HuH-7 (cell line): Measurements from ENCODE around the gene ACCSL.
A peak's percentile ranks its signal among the peaks of the same experiment; 100 is the strongest.

Experiments
- DNase-seq: peaks from one replicate; pipeline ENCODE4 v3.0.0; 2011; ENCODE audit warnings: low spot score

The ACCSL gene

GRCh38 chr11:44058275-44058674, 10.5 kb downstream of the ACCSL start:
- DNase-seq = no peak

- no peak for DNase-seq
Measured at GRCh38 chr11:44065161-44065661, 17.4 kb downstream of the ACCSL start.

DNA sequence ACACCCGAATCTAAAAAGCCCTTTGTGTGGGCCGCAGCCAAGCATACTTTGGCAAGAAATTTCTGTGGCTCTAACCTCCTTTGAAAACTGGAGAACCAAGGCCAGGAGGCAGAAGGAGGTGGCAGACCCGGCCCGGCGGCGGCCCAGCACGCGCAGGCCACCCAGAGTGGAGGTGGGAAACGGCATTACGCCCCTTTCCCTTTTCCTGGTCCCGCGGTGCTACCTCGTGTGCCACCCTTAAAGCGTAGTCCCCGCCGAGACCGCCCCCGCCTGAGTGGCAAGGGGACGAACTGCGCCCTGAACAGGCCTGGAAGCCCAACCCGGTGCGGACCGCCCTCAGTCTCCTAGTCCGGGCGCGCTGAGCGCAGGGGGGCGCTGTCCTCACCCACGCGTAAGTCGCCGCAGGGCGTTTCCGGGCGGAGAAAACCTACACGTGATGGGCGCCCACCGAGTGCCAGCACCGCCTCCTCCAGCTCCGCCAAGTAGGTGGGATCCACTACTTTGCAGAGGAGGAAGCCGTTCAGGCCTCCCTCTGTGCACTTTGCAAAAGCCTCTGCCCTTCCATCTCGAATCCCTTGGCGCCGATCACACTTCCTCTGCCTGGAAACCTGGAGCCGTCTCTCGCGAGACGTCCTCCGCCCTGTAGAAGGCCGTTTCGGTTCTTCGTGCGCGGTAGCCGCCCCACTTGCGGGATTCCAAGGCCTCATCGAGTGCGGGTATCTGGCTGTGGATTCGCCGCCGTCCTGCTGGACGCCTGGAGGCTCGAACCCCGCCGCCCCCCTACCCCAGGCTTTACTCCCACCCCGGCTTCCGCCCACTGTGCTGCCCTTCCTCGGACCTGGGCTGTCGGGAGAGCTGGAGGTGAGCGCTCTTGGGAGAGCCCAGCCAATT, 18.3 kb downstream of the ACCSL start, which contains the start of gene ACCS:
Gene ACCS, plus strand, starts transcription at position 430 of the 891 bp plus-strand sequence. CDS start 1,358 bp downstream, outside the sequence.
- peak; percentile 88 for DNase-seq

DNA sequence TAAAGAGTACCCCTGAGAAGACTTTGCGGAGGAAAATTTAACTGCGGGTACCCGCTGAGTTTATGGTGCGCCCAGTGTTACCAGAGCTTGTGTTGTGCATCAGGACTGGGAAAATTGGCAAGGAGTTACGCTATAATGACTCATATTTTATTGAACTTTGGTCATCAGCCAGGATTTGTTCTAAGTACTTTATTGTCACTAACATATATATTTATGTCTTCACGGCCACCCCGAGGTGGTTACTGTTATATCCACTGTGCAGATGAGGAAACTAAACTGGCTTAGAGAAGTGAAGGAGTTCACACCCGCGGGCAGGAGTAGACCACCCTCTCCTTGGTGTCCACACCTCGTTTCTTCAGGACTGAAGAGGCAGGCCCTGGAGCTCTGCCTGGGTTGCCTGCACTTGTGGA, 19.0 kb downstream of the ACCSL start:
- no peak for DNase-seq

GRCh38 chr11:44067266-44067665, 19.5 kb downstream of the ACCSL start:
- no peak for DNase-seq

GRCh38 chr11:44068180-44068579, 20.4 kb downstream of the ACCSL start:
- no peak for DNase-seq

DNA sequence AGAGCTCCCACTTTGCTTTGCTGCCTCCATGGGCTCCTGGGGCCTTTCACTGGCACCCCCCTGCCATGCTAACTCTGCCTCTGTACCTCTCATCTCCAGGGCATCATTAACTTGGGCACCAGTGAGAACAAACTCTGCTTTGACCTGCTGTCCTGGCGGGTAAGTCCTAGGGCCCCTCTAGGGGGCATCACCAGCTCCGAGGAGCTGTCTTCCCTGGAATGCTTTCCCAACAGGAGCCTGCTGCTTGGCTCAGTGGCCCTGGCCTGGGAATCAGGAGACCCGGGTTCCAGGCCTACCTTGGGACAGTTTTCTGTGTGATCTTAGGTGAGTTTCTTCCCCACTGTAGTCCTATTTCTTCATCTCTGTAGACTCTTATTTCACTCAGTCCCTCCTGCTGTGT, 23.4 kb downstream of the ACCSL start:
- peak; percentile 34 for DNase-seq

- no peak for DNase-seq
Measured at GRCh38 chr11:44072757-44073658, 25.2 kb downstream of the ACCSL start.

- DNase-seq = no peak
Measured at GRCh38 chr11:44078794-44079193, 31.0 kb downstream of the ACCSL start.

GRCh38 chr11:44079376-44079775, 31.6 kb downstream of the ACCSL start:
- DNase-seq = no peak

DNA sequence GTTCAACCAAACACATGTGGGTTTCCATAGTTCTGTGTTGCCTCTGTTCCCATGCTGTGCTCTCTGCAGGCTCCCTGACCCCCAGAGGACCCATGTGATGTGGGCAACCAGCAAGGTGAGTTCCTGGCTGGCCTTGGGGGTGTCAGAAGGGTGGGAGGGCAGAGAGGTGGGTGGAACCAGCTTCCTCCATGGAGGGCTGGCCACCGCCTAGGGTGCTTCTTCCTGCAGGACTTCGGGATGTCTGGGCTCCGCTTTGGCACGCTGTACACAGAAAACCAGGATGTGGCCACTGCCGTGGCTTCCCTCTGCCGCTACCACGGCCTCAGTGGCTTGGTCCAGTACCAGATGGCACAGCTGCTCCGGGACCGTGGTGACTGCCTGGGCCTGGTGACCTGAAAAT, 33.2 kb downstream of the ACCSL start:
- no peak for DNase-seq

- DNase-seq = no peak
Measured at GRCh38 chr11:44082645-44083044, 34.9 kb downstream of the ACCSL start.

- no peak for DNase-seq
Measured at GRCh38 chr11:44083433-44083832, 35.7 kb downstream of the ACCSL start.

DNA sequence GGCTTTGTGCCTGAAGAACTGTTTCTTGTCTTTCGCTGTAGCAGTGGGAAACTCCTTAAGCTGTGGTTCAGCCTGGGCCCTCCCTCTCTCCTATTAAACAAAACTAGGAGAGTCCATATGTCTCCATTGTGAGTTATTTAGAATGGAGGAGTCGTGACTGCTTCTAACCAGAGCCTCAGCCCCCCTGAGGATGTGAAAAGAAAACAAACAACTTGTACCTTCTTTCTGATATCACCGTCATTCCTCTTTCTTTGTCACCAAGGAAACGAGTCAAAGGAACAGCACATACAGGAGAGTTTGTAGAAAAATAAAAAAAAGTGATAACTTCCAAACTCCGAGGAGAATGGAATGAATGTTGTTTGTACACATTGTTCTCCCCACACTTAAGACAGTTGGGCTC, 36.1 kb downstream of the ACCSL start:
- no peak for DNase-seq

DNA sequence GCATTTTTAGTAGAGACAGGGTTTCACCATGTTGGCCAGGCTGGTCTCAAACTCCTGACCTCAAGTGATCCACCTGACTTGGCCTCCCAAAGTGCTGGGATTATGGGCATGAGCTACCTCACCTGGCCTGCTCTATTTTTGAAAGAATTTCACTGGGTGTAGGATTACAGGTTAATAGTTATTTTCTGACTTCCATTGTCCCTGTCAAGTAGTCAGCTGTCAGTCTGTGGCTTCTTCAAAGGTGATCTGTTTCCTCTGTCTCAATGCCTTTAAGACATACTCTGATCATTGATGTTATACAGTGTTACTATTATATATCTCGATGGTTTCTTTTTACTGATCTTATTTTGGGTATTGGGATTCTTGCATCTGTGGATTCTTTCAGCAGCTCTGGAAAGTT, 37.5 kb downstream of the ACCSL start:
- no peak for DNase-seq

- no peak for DNase-seq
Measured at GRCh38 chr11:44088377-44088776, 40.6 kb downstream of the ACCSL start.

DNA sequence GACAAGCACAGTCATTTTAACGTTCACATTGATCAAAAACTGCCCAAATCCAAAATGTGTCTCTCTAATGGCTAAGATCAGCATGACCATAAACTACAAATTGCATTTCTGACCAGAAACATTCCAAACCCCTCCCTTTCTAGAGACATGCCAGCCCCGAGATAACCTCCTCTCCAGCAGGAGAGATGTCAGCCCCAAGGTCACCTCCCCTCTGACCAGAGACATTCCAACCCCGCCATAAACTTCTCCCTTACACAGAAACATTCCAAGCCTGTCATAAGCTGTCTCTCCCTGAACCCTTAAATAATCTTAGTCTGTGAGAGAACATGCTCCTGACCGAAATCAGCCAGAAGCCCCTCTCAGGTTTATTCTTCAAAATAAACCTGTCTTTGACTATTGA, 41.1 kb downstream of the ACCSL start:
- no peak for DNase-seq

- no peak for DNase-seq
Measured at GRCh38 chr11:44090539-44090938, 42.8 kb downstream of the ACCSL start.

GRCh38 chr11:44094260-44094868, 46.6 kb downstream of the ACCSL start:
- peak; percentile 79 for DNase-seq

DNA sequence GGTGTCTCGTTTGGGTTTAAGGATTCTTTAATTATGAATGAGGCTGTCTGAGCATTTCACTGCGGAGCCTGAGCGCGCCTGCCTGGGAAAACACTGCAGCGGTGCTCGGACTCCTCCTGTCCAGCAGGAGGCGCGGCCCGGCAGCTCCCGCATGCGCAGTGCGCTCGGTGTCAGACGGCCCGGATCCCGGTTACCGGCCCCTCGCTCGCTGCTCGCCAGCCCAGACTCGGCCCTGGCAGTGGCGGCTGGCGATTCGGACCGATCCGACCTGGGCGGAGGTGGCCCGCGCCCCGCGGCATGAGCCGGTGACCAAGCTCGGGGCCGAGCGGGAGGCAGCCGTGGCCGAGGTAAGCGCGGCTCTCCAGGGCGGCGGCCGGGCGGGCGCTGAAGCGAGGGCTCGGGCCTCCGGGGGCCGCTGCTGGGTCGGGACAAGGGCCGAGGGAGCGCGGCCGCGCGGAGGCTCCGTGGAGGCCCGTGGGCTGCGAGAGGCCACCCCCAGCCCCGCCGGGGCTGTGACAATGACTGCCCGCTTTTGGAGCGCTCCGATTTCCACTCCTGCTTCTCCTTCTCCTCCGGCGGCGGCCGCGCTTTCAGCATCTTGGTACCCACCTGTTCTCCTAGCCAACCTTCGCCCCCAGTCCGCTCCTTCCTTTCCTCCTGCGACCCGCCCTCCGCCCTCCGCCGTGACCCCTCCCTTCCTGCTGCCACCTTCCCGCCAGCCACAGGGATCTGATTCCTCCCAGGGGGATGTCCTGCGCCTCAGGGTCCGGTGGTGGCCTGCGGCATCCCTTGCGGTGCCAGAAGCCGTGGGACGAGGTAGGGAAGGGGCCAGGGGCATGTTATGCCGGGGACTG, 48.0 kb downstream of the ACCSL start, which contains the start of gene EXT2:
Gene EXT2, plus strand, starts transcription at position 173 of the 854 bp plus-strand sequence. CDS start 12,035 bp downstream, outside the sequence.
- peak; percentile 88 for DNase-seq
